Epidermal melanocyte (primary cell): ENCODE data around the gene MRPS34.
"Not testable (repeated sequence)": the region's sequence is repeated elsewhere in the genome, so short reads cannot be mapped to it uniquely, and the experiment has no call there.

Experiments used
- DNase-seq: peaks from one replicate; pipeline ENCODE4 v3.0.0; 2011; ENCODE audit warnings: low spot score; ENCODE audit not compliant: insufficient read length

The MRPS34 gene

GRCh38 chr16:1772908-1773702 is at the start of gene MRPS34:
Gene MRPS34, minus strand, starts transcription at chr16:1773134. Its CDS starts 15 bp downstream, at chr16:1773119.
- DNase-seq, result peak; percentile 82

DNA sequence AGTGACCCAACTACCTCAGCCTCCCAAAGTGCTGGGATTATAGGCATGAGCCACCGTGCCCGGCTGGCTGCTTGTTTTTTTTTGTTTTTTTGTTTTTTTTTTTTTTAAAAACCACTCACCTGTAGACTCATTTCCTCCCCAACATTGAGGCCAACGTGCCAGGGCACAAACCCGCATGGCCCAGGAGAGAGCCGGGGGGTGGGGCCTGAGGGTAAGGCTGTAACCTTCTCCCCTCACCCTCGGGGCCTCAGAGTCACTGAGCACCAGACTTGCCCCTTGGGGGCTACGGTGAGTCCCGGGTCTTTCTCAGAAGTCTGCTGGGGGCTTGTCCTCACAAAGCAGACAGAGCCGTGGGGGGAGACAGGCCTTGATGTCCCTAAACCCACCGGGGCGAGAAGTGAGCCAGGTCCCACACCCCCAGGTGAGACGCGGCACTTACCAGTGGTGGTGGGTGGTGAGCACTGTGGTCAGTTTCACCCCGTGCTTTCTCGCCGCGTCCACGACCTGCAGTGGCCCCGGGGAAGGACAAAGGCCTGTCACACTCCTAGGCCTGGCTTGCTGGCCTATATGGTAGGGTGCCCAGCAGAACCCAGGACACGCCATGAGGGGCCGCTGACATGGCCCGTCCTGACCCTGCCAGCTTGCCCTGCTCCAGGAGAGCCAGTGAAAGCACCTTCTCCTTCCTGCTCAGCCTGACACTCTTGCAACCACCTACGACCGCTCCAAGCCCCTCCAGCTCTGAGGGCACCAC is 49.1 kb upstream of the MRPS34 start:
- no peak for DNase-seq

DNA sequence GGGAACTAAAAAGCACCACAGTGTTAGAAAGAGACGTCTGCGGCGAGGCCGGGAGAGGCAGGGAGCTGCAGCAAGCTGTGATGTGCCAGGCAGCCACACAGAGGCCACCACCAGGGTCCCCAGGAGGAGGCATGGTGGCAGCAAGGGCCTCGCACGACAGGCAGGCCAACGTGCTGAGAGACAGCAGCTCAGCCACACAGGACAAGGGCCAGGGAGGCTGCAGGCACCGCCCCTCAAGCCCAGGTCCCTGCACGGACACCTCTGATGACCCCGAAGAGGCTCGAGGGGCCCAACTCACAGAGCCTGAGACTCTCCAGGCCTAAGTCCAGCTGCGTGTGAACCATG is 48.0 kb upstream of the MRPS34 start:
- DNase-seq, result no peak

GRCh38 chr16:1820096-1820945 is 47.4 kb upstream of the MRPS34 start:
- no peak for DNase-seq

DNA sequence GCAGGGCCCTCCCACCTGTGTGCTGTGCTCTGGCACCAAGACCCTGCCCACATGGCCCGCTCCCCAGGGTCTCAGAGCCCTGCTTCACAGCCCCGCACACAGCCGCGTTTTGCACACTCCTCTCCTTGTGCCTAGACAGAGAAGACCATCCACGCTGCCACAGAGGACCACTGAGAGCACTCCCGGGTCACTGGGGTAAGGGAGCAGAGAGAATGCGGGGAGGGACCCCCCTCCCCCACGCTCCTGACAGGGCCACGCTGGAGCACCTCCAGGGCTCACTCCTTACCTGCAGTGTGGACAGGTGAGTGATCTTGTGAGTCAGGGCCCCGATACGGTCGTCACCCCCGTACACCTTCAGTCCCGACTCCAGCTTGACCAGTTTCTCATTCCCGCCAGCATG is 46.7 kb upstream of the MRPS34 start:
- no peak for DNase-seq

GRCh38 chr16:1818873-1819525 is 46.1 kb upstream of the MRPS34 start:
- no peak for DNase-seq

DNA sequence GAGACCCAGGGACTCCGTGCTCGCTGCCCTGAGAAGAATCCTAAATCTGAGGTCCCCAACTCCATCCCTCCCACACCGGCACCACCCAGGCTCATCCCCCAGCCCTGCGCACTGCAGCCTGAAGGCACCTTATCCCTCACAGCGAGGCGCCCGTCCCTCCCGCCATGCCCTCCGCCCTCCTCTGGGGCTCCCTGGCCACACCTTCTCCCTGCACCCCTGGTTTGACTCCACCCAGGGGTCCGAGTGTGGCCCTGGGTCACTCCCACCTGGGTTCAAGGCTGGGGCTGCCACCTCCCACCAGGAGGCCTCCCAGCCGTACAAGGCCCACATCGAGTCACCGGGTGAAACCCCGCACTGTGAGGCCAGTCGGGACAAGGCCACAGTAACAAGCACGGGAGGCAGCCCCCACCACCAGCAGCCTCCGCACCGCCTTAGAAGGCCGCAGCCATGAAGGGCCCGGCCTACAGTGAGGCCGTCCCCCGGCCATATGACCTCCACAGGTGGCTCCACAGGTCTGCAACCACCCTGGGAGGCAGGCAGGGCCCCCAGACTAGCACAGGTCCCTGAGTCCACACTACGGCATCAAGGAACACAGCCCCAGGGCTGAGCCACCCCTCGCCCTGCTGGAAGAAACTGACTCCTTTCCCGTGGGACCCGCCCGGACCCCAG is 45.4 kb upstream of the MRPS34 start:
- DNase-seq, result no peak

- DNase-seq, result no peak
These were observed 44.8 kb upstream of the MRPS34 start for GRCh38 chr16:1817716-1818115.

DNA sequence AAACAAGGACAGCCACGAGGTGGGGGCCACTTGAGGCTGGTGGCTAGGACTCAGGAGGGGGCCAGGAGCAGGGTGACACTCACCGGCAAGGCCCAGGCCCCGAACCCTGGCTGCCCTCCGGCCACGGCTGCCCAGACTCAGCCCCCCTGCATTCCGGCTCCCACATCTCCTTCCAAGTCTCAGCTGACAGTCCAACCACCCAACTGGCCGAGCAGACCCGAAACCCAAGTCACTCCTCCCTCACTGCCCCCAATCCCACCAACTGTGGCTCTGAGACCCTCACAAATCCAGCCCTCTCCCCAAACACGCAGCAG is 44.3 kb upstream of the MRPS34 start:
- DNase-seq, result no peak

- no peak for DNase-seq
These were observed 43.7 kb upstream of the MRPS34 start for GRCh38 chr16:1816396-1817275.

DNA sequence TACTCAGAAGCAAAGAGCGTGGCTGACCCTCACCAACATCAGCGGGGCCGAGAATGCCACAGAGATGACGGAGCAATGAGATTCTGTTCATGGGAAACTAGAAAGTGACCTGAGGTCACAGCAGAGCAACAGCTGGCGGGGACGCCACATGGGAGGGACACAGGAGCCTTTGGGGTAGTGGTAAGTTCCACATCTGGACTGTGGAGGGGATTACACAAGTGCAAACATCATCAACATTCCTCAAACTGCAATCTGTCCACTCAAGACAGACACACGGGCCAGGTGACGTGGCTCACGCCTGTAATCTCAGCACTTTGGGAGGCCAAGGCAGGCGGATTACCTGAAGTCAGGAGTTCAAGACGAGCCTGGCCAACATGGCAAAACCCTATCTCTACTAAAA is 42.5 kb upstream of the MRPS34 start:
- DNase-seq, result no peak

GRCh38 chr16:1812732-1813163 is 39.8 kb upstream of the MRPS34 start:
- peak; percentile 53 for DNase-seq

GRCh38 chr16:1810536-1810935 is 37.6 kb upstream of the MRPS34 start:
- DNase-seq, result no peak

GRCh38 chr16:1810106-1810505 is 37.2 kb upstream of the MRPS34 start:
- no peak for DNase-seq

GRCh38 chr16:1809281-1809801 is 36.4 kb upstream of the MRPS34 start:
- no peak for DNase-seq

DNA sequence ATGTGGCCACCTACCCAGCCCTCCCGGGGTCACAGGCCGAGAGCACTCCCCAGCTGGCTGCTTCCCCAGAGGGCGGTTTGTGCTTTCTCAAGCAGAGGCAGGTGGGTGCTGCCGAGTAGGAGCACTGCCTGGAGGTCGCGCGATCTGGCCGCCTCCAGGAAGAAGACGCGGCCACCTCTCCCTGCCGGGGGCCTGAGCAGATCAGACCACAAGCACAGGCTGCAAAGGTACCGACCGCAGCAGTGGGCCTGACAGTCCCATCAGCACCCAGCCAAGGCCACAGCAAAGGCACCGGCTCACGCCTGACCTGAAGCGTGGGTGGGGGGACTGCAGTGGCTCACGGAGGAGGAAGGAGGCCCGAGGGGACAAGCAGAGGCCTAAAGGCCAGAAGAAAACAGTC is 35.8 kb upstream of the MRPS34 start:
- no peak for DNase-seq

DNA sequence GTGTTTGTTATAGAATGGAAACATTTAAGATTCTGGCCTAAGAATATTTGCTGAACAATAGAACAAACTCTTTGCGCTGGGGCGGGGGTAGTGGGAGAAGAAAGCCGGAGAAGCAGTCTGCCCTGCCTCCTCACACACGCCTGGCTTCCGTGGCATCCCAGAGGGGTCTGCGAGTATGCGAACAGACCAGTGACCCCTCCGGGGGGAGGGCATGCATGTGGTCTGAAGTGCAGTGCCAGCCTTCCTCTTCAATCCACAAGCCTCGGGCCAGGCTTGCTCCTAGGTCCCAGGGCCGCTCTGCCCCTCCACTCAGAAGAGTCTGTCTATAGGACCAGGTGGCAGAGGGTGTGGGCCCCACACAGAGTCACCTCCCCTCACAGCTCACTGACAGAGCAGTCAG is 34.7 kb upstream of the MRPS34 start:
- DNase-seq, result no peak

GRCh38 chr16:1800701-1801100 is 27.8 kb upstream of the MRPS34 start:
- no peak for DNase-seq

- not testable (repeated sequence) for DNase-seq
These were observed 26.3 kb upstream of the MRPS34 start for GRCh38 chr16:1799263-1799662.
